Stimulated activated CD8-positive, alpha-beta memory T cell treated with anti-CD3 and anti-CD28 coated beads, Interleukin-12 subunit alpha, Interleukin-12 subunit beta, amount 100 ng/mL, for 24 hours (primary cell): ENCODE measurements around the gene VAV2.

Source experiments
- DNase-seq: peaks from one replicate; pipeline ENCODE4 v3.0.0-alpha.2; 2020; ENCODE audit errors: extremely low read depth

VAV2 gene

DNA sequence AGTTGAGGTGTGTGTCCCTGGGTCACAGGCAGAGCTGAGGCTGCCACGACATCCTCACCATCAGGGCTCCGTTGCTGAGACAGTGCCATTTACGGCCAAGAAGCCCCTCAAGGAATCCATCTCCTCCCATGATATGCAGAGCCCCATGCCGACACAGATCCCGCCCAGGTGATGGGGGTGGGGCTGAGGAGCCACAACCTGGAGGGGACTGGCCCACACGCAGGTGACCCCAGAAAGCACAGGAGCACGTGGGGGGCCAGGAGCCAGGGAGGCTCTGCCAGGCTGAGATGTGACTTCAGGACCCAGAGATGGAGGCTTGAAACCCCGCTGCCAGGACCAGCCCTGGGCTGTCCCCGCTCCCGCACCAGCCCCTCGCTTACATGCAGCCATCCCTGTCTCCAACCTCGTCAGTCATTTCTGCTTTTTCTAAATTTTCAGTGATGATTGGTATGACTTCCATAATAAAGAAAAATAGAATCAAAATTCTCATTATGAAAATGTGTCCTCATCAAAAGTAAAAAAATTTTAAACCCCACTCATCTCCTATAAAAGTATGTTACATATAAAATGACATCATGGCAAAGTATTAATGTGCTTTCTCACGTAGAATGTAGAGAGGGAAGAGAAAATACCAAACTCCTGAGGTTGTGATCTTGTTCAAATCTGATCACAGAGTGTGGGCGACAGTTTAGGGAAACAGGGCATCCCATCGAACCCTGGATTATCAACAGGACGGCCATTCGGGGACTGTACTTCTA is 155.9 kb downstream of the VAV2 start:
- no peak for DNase-seq

DNA sequence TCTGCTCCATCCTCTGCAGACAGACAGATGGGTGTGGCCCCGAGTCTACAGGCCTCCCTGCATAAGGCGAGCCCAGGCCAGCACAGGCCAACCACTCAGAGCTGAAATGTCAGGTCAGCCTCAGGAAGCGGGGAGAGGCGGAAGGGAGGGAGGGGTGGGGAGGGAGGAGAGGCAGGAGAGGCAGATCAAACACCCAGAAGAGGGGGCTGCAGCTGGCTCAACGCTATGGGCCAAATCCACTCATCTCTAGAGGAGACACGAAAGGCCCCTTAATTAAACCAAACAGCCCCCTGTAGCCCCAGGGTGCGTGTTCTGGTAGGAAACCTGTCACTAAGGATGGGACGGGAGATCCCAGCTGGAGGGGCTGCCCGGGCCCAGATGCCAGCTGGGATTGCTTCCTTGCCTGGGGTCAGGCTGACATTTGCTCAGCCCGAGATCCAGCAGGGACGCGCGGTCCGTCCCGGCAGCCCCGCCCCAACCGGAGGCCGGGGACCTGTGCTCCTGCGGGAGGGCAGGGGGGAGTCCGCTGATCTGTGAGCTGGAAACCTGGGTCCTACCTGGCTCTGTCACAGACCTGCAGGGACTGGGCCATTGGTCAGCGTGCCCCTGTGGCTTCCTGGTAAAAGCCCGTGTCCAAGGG is 156.7 kb downstream of the VAV2 start:
- no peak for DNase-seq

DNA sequence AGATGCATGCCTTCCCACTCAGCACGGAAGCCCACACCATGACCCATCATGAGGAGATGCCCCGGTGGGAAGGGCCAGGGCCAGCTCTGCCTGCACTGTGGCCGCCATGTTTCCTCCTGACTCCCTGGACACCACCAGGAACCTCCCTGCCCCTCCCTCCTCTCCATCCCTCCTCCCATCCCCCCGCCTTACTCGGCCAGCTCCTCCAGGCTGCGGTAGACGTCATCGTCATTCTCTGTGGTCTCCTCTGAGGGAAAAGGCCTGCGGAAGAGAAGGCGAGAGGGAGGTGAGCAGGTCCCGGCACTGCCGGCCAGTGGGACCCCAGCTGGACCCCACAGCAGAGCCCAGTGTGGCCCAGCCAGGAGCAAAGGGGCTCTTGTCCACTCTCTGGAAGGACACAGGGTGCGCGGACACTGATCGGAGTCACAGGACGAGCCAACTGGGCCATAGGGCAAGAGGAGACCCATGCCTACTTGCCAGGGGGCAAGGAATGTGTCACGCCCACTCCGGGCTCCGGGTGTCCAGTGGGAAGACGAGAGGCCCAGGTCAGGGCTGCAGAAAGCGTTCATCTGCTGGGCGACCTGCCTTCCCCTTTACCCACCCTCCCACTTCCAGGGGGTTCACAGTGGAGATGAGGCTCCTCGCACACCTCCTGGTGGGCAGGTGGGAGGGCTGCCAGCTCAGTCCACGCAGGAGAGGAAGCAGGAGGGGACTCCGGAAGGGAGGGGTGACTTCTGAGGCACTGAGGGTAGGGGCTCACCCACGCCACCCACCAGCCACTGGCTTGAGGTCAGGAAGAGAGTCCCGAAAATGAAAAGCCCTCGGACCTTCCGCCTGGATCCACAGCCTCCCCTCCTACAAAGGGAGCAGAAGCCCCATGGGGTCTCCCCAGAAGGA is 157.8 kb downstream of the VAV2 start:
- no peak for DNase-seq

DNA sequence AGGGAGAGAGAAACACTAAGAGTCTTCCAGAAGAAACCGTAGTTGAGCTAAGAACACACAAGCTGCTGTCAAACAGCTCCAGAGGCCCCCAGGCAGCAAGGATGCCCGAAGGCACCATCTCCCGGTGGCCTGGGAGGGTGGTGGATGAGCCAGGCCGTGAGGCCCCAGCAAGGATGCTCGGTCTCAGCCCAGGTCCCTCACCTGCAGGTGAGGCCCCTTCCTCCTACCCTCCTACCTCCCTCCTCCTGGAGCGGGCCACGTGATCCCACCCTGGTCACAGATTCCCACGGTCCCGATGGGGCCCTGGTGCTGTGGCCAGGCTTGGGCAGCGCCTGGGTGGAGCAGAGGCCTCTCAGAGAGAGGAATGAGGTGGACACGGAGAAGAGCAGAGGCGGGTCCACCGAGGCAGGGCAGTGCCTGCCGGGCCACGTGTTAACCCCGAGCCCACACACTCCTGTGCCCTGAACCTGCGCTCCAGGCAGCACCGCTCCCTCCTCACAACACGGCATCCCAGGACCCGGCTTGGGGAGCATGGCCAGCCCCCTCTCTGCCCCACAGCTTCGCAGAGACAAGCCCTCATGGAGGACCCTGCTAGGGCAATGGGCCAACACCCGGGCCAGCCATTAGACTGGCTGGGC is 158.6 kb downstream of the VAV2 start:
- DNase-seq, result no peak

DNA sequence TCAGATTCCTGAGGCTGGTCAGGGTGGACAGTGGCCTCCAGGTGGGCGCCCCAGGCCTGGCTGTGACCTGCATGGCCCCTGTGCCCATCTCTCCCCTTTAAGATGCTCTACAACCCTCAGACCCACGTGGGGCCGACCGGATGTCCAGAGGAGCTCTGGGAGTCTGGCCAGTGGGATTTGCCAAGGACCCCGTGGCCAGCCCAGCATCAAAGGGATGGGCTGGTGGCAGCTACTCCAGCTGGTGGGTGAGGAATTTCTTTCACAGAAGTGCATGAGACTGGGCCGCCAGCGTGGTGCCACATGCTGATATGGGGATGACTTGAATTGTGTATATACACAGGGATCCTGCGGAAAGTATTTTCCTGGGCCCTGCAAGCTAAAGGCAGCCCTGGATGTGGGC is 159.2 kb downstream of the VAV2 start:
- DNase-seq, result no peak

DNA sequence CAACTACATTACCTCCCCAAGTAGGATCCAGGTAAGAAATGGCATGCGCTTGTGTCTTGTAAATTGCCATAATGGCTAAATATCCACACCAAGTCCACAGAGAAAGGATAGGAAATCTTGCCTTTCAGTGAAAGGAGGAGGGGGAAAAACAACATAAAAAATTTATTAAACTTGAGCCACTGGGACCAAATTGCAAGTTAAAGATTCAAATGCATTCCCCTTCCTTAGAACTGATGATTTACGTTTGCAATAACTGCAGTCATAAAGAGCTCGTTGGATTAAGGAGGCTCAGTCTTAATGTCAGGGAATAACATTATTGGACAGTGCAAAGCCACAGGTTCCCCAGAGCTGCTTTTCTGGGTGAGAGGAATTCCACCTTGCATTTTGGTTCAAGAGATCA is 161.4 kb downstream of the VAV2 start:
- no peak for DNase-seq

DNA sequence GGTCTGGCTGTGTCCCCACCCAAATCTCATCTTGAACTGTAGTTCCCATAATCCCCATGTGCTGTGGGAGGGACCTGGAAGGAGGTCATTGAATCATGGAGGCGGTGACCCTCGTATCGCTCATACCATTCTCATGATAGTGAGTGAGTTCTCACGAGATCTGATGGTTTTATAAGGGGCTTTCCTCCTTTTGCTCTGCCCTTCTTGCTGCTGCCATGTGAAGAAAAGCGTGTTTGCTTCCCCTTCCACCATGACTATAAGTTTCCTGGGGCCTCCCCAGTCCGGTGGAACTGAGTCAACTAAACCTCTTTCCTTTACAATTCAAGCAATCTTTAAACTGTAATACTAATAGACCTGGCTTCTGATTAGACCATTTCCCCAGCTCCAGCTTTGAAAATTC is 161.8 kb downstream of the VAV2 start:
- DNase-seq, result no peak

DNA sequence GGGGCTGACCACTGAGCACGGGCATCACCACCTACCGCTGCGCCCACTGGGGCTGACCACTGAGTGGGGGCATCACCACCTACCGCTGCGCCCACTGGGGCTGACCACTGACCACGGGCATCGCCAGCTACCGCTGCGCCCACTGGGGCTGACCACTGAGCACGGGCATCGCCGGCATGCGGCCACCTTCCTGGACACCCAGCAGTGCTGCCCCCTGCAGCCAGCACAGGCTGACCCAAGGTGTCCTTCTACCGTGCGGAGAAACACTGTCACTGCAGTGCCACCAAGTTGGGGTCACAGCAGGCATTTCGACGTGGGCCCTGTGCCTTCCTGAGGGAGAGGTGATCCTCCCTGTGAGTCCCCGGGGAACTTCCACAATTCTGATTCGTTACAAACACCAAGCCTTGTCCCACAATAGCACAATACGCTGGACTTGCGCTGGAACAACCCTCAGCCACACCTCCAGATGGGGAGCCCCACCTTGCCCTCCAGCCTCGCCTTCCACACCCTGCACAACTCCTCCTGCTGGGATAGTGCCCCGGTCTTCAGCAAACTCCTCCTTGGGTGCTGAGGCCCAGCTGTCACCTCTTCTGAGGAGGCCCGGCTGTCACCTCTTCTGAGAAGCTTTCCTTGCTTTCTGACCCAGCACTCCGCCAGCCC is 163.7 kb downstream of the VAV2 start:
- DNase-seq, result no peak

DNA sequence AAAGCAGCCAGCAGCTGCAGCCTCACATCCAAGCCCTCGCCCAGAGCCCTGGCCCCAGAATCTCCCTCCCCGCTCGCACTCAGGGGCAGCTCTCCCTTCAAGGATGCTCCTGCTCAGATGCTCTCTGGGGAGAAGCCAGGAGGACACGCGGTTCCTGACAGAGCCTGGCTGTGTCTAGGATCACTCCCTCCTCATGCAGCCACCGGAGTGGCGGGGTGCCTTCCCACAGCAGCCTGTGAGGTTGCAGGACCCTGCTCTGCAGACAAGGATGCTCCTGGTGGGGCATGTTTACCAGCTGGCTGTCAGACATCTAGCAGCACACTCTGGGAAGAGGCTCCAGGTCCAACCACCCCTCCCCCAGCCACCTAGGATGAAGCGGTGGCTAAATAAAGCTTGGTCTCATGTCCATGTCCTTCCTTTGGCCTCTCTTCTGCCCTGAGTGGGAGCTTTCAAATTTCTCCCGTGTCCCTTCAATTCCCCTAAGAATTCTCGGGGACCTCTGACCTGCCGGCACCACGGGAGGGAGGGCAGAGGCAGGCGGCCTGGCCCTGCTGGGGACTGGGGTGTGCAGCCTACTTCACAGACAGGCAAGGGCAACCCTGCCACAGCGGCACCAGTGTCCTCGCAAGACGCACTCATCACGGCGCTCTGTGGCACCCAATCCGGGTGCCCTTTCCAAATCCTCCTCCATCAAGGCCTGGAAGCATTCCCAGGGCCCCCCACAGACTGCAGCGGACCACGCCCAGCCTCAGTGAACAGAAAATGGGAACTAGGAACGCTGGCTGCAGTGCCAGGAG is 165.6 kb downstream of the VAV2 start:
- DNase-seq, result no peak

DNA sequence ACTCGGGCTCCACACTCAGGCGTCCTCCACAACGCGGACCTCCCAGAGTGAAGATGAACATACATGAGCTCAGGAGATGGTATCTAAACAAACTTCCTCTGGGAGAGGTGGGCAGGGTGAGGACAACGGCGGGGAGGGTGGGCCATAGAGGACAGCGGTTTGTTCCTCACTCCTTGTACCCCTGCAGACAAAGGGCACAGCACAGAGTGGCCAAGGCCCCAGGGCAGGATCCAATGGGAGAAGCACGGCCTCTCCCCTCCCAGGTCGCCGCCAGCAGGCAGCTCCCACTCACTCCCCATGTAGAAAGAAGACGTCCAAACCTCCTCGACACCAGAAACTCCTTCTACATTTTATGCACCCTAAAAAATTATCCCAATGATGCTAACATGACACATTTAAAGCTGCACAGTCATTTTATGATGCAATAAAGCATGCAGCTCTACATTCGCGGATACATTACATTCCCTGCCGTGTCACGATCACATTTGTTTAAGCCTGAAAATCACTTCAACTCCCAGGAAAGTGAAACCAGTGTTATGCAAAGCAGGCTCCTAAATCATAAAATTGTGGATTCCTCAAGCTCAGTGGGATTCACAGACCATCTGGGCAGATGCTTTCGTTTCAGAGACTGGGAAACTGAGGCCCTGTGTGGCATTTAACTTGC is 166.4 kb downstream of the VAV2 start:
- no peak for DNase-seq

DNA sequence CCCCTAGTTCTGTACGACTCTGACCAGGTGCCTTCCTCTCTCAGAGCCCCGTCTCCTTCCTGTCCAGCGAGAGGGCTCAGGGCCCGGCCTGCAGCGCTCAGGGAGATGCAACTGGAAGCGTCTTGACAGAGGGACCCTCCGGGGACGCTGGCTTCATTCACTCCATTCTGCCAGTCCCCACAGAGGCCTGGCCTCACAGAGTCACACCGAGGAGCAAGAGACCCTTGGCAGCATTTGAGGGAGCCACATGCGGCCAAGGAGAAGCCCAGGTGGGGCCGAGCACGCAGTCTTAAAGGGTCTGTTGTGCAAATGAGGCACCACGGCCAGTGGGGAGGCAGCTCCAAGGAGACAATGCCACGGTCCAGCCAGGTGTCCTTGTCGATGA is 167.3 kb downstream of the VAV2 start:
- DNase-seq, result no peak

DNA sequence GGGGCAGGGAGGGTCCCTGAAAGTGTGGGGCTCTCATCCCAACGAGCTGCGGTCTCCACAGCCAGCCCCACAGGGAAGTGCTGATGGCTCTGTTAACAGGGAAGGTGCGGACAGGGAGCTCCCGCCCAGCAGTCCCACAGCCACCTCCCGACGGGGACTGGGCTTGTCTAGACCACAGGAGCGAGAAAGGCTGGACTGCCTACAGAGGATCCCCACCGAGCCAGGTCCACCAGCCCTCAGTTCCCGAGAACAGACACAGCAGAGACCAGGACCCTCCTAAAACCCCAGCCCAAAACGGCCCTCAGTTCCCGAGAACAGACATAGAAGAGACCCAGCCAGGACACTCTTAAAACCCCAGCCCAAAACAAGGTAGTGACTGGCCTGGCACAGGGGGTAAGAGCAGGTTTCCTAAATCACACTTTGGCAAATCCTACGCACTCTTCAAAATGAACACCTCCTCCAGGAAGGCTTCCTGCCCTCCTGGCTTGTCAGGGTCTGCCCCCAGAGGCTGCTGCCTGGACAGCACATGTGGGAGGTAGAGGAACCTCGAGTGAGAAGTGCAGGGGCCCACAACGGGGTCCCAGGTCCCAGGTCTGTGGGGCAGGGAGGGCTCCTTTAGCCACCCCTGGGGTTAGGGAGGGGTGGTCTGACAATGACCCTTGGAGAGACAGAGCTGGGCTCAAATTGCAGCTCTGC is 167.9 kb downstream of the VAV2 start:
- DNase-seq, result no peak

DNA sequence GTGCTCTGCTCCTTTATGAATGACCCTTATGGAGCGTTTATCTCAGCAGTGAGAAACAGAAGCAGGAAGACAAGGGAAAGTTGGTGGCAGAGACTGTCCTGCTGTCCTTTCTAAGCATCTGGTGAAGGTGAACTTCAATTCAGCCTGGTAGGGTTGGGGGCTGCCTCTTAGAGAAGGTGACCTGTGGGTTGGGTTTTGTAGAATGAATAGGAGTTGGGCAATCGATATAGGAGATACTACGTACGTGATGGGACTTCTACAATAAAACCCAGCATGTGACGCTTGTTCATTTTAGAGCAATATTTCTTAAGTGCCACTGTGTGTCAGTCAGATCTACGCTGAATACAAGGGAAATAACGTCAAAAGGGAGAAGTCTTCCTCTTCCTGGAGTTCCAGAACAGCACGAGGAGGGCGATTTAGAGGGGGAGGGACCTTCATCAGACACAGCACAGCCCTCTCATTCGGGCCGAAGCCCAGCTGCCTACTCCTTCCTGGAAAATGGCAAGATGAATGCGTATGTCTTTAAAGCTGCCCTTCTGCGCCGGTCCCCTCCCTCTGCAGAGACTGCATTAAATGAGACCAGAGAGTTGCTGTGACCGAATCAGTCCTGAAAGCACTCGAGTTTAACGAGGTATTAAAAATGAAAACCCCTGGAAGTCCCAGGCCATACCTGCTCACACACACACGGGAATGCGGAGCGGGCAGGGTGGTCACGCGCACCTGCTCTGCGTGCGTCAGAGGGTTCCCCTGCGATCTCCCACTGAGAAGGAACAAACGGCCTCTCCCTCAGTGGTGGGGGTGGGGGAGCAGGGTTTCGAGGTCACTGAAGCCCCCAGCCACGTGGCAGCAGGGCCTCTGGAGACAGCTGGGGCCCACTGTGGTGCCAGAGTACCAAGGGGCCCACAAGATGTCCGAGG is 168.7 kb downstream of the VAV2 start:
- no peak for DNase-seq

DNA sequence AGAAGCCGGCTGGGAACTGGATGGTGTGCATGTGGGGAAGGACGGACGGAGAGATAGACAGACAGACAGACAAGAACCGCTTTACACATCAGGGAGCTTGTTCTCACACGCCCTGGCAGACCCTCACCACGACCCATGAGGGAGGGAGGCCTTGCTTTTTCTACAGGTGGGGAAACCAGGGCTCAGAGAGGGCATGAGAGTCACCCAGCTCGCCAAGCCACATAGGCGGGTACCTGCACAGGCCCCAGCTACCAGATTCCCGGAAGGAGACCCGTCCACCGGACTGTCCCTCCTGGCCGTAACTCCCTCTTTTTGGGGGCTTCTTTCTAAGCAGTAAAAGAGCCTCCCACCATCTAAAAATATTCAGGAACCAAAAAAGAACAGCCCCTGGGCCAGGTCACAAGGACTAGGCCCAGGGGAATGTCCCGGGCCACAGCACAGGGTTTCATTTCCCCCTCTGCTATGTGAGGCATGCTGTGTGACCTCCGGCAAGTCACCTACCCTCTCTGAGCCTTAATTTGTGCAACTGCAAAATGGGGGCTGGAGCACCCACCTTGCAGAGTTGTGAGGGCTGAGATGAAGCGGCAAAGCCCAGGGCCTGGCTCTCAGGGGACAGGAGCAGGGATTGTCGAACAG is 169.6 kb downstream of the VAV2 start:
- DNase-seq, result no peak

DNA sequence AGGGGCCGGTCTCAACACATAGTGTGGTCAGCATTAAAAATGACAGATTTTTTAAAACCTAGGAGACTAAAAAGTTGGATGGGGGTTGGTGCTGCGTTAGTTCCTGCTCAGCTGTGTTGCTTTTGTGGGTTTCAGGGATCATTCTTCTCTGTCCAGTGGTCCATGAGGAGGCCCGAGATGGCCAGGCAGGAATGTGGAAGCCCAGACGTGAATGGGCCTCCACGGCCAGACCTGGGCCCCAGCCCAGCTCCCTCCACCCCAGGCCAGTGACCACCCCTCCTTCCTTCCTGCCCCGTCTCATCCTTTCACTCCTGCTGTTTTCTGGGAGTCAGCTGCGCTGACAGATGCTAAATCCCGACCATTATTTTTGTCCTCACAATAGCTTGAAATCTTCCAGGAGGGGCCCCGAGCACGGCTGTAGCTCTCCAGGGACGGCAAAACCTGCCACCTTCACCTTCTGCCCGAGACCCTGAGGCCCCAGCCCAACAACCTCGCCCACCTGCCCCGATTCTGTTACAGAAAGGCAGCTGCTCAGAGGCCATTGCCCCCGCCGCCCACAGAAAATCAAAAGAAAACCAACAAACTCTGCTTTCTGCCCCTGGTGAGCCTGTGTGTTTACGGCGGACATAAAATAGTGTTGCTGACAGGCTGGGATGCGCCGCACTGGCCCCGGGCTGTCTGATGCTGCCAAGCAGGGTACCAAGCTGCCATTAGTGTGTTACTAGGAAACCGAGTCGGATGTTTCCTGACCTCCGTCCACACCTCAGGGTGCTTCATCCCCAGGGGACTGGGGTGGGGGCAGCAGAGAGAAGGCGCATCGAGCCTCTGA is 170.3 kb downstream of the VAV2 start:
- no peak for DNase-seq

DNA sequence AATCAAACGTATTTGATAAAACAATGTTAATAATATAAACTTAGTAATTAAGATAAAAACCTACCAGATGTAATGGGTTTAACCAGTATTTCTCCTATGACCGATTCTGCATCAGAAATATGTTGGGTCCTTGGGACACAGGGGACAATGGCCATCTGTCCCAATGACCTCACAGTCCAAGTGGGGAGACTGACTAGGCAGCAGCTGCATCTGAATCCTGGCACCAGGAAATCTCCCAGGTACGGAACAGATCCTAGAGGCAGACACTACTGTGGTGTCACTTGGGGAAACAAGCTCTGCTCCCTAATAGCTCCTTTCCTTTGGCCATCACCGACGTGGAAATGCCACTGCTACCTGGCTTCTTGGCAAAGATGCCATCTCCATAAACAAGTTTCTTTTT is 172.2 kb downstream of the VAV2 start:
- DNase-seq, result no peak

DNA sequence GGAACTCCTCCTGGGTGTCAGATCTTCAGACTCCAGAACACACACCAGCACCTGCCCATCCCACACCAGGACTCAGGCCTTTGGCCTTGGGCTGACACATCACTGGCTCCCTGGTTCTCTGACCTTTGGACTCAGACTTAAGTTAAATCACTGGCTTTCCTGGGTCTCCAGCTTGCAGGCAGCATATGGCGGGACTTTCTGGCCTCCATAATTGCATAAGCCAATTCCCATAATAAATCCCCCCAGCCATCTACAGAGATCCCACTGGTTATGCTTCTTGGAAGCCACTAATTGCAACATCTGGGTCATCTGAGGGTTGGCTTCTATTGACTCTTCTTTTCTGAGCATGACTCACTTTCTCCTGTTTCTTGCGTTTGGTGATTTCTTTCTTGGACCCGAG is 173.7 kb downstream of the VAV2 start:
- DNase-seq, result no peak
